ENCODE data around the gene MLLT6. TPM values are rescaled to one million over a fixed set of nuclear protein-coding genes. Genes with fewer than 3 reads are reported as not detected.
A peak's percentile ranks its signal among the peaks of the same experiment; 100 is the strongest.

Gene MLLT6
- total and polyA plus RNA-seq, 2 of the 13 experiments (the other 11 are each of a cell fraction or from before 2014, with no cell fraction given), result 50.7 to 69.5 TPM

GRCh38 chr17:38729886-38730525, 24.9 kb downstream of the MLLT6 start, which contains the start of gene CISD3 (continued):
- TF ChIP-seq BCLAF1 (IDR thresholded peaks at IDR 0.05), result no peak
- TF ChIP-seq TARDBP (CRISPR knock-in tag; IDR thresholded peaks at IDR 0.05), result no peak; the same call in 1 of the 2 replicates
- peak; percentile 57; the same call in 1 of the 2 replicates for TF ChIP-seq ZNF768 (CRISPR knock-in tag; IDR thresholded peaks at IDR 0.05)
- no peak for TF ChIP-seq ZNF343 (CRISPR knock-in tag; IDR thresholded peaks at IDR 0.05)
- 0 out of 2 replicates have a peak, but pooled peaks have one; percentile 42 for TF ChIP-seq ATAD3A (CRISPR knock-in tag; IDR thresholded peaks at IDR 0.05)
- no peak for TF ChIP-seq AFF4 (CRISPR knock-in tag; IDR thresholded peaks at IDR 0.05)
- TF ChIP-seq TOPORS (CRISPR knock-in tag; IDR thresholded peaks at IDR 0.05), result no peak; the same call in 1 of the 2 replicates
- no peak for TF ChIP-seq ZNF260 (CRISPR knock-in tag; IDR thresholded peaks at IDR 0.05; ENCODE audit: borderline replicate concordance, low read depth)
- no peak for TF ChIP-seq IRF1 (CRISPR knock-in tag; IDR thresholded peaks at IDR 0.05; ENCODE audit: low read depth)
- TF ChIP-seq MYPOP (CRISPR knock-in tag; IDR thresholded peaks at IDR 0.05), result no peak
- TF ChIP-seq ZNF296 (CRISPR knock-in tag; conservative IDR thresholded peaks at IDR 0.05), result no peak
- TF ChIP-seq TRIM22 (IDR thresholded peaks at IDR 0.05), result no peak
- no peak for TF ChIP-seq SIX4 (CRISPR knock-in tag; IDR thresholded peaks at IDR 0.05)
- TF ChIP-seq TCF7L2 (IDR thresholded peaks at IDR 0.05; ENCODE audit: low read depth, low read length), result no peak
- TF ChIP-seq RNF2 (conservative IDR thresholded peaks at IDR 0.05; ENCODE audit: low read depth), result peak; percentile 65
- no peak; the same call in 1 of the 2 replicates for TF ChIP-seq ATF3 (CRISPR knock-in tag; IDR thresholded peaks at IDR 0.05)
- no peak for TF ChIP-seq ELK4 (CRISPR knock-in tag; IDR thresholded peaks at IDR 0.05; ENCODE audit: borderline replicate concordance)
- TF ChIP-seq CREB1 (IDR thresholded peaks at IDR 0.05), result peak; percentile 1; the same call in 1 of the 2 replicates
- no peak for TF ChIP-seq CREB1 (CRISPR knock-in tag; IDR thresholded peaks at IDR 0.05)

All from HepG2 (cell line).